K562 (cell line): ENCODE measurements around the gene RHOF. TPM values are rescaled to one million over a fixed set of nuclear protein-coding genes. Genes with fewer than 3 reads are reported as not detected.

ENCODE experiments used
- CSDE1 ChIP-seq, 2 experiments: fragments of 450-650 bp; IDR thresholded peaks; 2 replicates each; pipeline ENCODE4 v1.6.1; 2016; ENCODE audit warnings: mild to moderate bottlenecking in 1 of 2
- EWSR1 ChIP-seq: fragments of 450-650 bp; IDR thresholded peaks from 2 replicates; pipeline ENCODE4 v1.6.1; 2018; ENCODE audit warnings: borderline replicate concordance, mild to moderate bottlenecking, low read depth, moderate library complexity; ENCODE audit not compliant: partially characterized antibody
- HMGXB4 ChIP-seq: sonication (generic); formaldehyde crosslinking; IDR thresholded peaks from 2 replicates; pipeline ENCODE4 v1.8.1; 2023; ENCODE audit warnings: mild to moderate bottlenecking, missing genetic modification reagents
- HSF4 ChIP-seq: fragments of 250-450 bp; sonication (Bioruptor Pico); IDR thresholded peaks from 2 replicates; pipeline ENCODE4 v2.1.2; 2022; ENCODE audit warnings: mild to moderate bottlenecking, moderate library complexity, borderline replicate concordance
- POLR2A ChIP-seq: fragments of 450-650 bp; conservative IDR thresholded peaks from 2 replicates; pipeline ENCODE4 v1.6.1; 2016
- POLR2G ChIP-seq: fragments of 200-400 bp; formaldehyde crosslinking; IDR thresholded peaks from 2 replicates; pipeline ENCODE4 v1.6.1; 2017; ENCODE audit warnings: low read depth, mild to moderate bottlenecking, antibody characterized with exemption, low read length, moderate library complexity
- TEAD4 ChIP-seq, 2 experiments: sonication (generic) in 1 of 2; formaldehyde crosslinking in 1 of 2; IDR thresholded peaks; 2 replicates each; pipeline versions ENCODE4 v1.6.1 to v1.8.0; 2012 to 2022; ENCODE audit warnings: borderline replicate concordance in 1 of 2, inconsistent platforms in 1 of 2, low read length in 1 of 2, mild to moderate bottlenecking in 1 of 2, missing genetic modification reagents in 1 of 2
- TFAM ChIP-seq: fragments of 250-450 bp; sonication (Bioruptor Pico); conservative IDR thresholded peaks from 2 replicates; pipeline ENCODE4 v1.5.0; 2021; ENCODE audit warnings: mild to moderate bottlenecking, moderate library complexity
- TSC22D4 ChIP-seq: fragments of 450-650 bp; IDR thresholded peaks from 2 replicates; pipeline ENCODE4 v1.6.1; 2016; ENCODE audit warnings: missing genetic modification characterization, missing biosample characterization, control low read depth
- YBX1 ChIP-seq: fragments of 450-650 bp; IDR thresholded peaks from 2 replicates; pipeline ENCODE4 v1.7.1; 2016; ENCODE audit warnings: mild to moderate bottlenecking
- ZKSCAN8 ChIP-seq: fragments of 200-800 bp; sonication (Bioruptor generic); IDR thresholded peaks from 2 replicates; pipeline ENCODE4 v1.6.1; 2016; ENCODE audit warnings: missing genetic modification characterization, missing compliant biosample characterization
- ZNF407 ChIP-seq: fragments of 450-650 bp; IDR thresholded peaks from 2 replicates; pipeline ENCODE4 v1.6.1; 2016; ENCODE audit warnings: low read depth
- polyA plus RNA-seq, 8 experiments: library from polyadenylated mRNA; depleted of rRNA in 4 of 8; stranded (reverse) in 5 of 8; unstranded in 3 of 8; fragments of >200 nt; fragmentation: Nextera tagmentation in 2 of 8; fragmentation: Illumina TruSeq in 1 of 8; extraction: Ambion mirVana in 2 of 8; extraction: Trizol in 1 of 8; gene quantifications; 2 replicates each; pipeline versions ENCODE4 v1.2.1 to v1.2.3, GENCODE V29; 2011 to 2014; ENCODE audit warnings: inconsistent platforms in 1 of 8, missing spikeins in 1 of 8
- total RNA-seq, 7 experiments: library from RNA; depleted of rRNA in 6 of 7; stranded (reverse); fragments of >200 nt in 6 of 7; fragmentation: Illumina TruSeq in 2 of 7; extraction: Trizol in 2 of 7; gene quantifications; 2 replicates each; pipeline versions ENCODE4 v1.2.1 to v1.2.3, GENCODE V29; 2011 to 2021; ENCODE audit warnings: low replicate concordance in 1 of 7
- TF ChIP-seq, protein P1 (sequence below): conservative IDR thresholded peaks from 2 replicates; pipeline ENCODE4 v1.6.1; 2011; ENCODE audit warnings: low read depth, mild to moderate bottlenecking, low read length; ENCODE audit not compliant: control insufficient read depth
- TF ChIP-seq, protein P2 (sequence below): IDR thresholded peaks from 2 replicates; pipeline ENCODE4 v1.6.1; 2016; ENCODE audit warnings: missing genetic modification characterization, missing compliant biosample characterization

The RHOF gene
- total and polyA plus RNA-seq, 9 of the 15 experiments (the other 6 are each of a cell fraction or from before 2014, with no cell fraction given), result 0.13 to 10.1 (median 4.0) TPM

GRCh38 chr12:121802843-121803698 is 9.6 kb upstream of the RHOF start (continued):
- TF ChIP-seq ZNF407, result no peak
- no peak for TF ChIP-seq YBX1
- TF ChIP-seq TFAM (CRISPR knock-in tag), result no peak
- no peak for TF ChIP-seq TSC22D4 (tag)
- TF ChIP-seq CSDE1 (IDR thresholded peaks at IDR 0.05), result no peak
- TF ChIP-seq POLR2G, result peak; percentile 92
- no peak for TF ChIP-seq HSF4 (CRISPR knock-in tag)
- TF ChIP-seq, protein P1, sequence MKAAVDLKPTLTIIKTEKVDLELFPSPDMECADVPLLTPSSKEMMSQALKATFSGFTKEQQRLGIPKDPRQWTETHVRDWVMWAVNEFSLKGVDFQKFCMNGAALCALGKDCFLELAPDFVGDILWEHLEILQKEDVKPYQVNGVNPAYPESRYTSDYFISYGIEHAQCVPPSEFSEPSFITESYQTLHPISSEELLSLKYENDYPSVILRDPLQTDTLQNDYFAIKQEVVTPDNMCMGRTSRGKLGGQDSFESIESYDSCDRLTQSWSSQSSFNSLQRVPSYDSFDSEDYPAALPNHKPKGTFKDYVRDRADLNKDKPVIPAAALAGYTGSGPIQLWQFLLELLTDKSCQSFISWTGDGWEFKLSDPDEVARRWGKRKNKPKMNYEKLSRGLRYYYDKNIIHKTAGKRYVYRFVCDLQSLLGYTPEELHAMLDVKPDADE, result 0 out of 2 replicates have a peak, but pooled peaks have one; percentile 39
- TF ChIP-seq TEAD4 (IDR thresholded peaks at IDR 0.05; ENCODE audit: low read length), result peak; percentile 50
- no peak for TF ChIP-seq TEAD4 (CRISPR knock-in tag; IDR thresholded peaks at IDR 0.05; ENCODE audit: borderline replicate concordance)
- no peak for TF ChIP-seq EWSR1
- no peak for TF ChIP-seq ZKSCAN8 (CRISPR knock-in tag)
- TF ChIP-seq, protein P2, sequence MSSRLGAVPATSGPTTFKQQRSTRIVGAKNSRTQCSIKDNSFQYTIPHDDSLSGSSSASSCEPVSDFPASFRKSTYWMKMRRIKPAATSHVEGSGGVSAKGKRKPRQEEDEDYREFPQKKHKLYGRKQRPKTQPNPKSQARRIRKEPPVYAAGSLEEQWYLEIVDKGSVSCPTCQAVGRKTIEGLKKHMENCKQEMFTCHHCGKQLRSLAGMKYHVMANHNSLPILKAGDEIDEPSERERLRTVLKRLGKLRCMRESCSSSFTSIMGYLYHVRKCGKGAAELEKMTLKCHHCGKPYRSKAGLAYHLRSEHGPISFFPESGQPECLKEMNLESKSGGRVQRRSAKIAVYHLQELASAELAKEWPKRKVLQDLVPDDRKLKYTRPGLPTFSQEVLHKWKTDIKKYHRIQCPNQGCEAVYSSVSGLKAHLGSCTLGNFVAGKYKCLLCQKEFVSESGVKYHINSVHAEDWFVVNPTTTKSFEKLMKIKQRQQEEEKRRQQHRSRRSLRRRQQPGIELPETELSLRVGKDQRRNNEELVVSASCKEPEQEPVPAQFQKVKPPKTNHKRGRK, result no peak
- TF ChIP-seq HMGXB4 (CRISPR knock-in tag), result no peak
- TF ChIP-seq POLR2A, result peak; percentile 97
